ENCODE results near the gene ETFB.

Gene ETFB

GRCh38 chr19:51351266-51351990, 14.8 kb downstream of the ETFB start:
- DNase-seq: no peak

- DNase-seq: no peak
These were observed 18.8 kb downstream of the ETFB start for GRCh38 chr19:51347209-51347928.

- no peak for DNase-seq
These were observed 19.4 kb downstream of the ETFB start for GRCh38 chr19:51346742-51347141.

- DNase-seq: no peak
These were observed 21.0 kb downstream of the ETFB start for GRCh38 chr19:51345076-51345620.

GRCh38 chr19:51342631-51343569, 23.3 kb downstream of the ETFB start:
- DNase-seq: no peak

GRCh38 chr19:51341976-51342580, 24.1 kb downstream of the ETFB start, which contains the start of gene VSIG10L:
Gene VSIG10L, minus strand, starts transcription at chr19:51342139. Its CDS starts 15 bp downstream, at chr19:51342124.
- no peak for DNase-seq

GRCh38 chr19:51341066-51341465, 25.1 kb downstream of the ETFB start:
- no peak for DNase-seq

GRCh38 chr19:51339687-51340656, 26.2 kb downstream of the ETFB start:
- peak; percentile 92 for DNase-seq

GRCh38 chr19:51339313-51339686, 26.9 kb downstream of the ETFB start:
- no peak for DNase-seq

- peak; percentile 90 for DNase-seq
These were observed 27.4 kb downstream of the ETFB start for GRCh38 chr19:51338563-51339312.

- no peak for DNase-seq
These were observed 28.2 kb downstream of the ETFB start for GRCh38 chr19:51337861-51338562.

- no peak for DNase-seq
These were observed 28.9 kb downstream of the ETFB start for GRCh38 chr19:51337141-51337860.

GRCh38 chr19:51333836-51334460, 32.2 kb downstream of the ETFB start:
- DNase-seq: no peak

GRCh38 chr19:51331716-51332115, 34.5 kb downstream of the ETFB start:
- no peak for DNase-seq

- no peak for DNase-seq
These were observed 35.0 kb downstream of the ETFB start for GRCh38 chr19:51331193-51331592.

GRCh38 chr19:51330366-51330765, 35.8 kb downstream of the ETFB start:
- no peak for DNase-seq

- DNase-seq: no peak
These were observed 36.8 kb downstream of the ETFB start for GRCh38 chr19:51329411-51329810.

Data from stimulated activated CD4-positive, alpha-beta T cell treated with anti-CD3 and anti-CD28 coated beads, Interleukin-4, amount 100 ng/mL, for 1 hour (primary cell).